Transverse colon (tissue), 3 donors: ENCODE results near the gene TCOF1.

Source experiments
- POLR2A ChIP-seq: fragments of 450-650 bp; IDR thresholded peaks from one replicate; pipeline ENCODE4 v1.6.1; 2016; ENCODE audit warnings: antibody characterized with exemption, mild to moderate bottlenecking, moderate library complexity
- TF ChIP-seq, protein P1 (sequence below), 5 experiments: fragments of 200-600 bp in 3 of 5; fragments of 450-650 bp in 2 of 5; sonication (generic) in 3 of 5; IDR thresholded peaks; 1 replicate in 2 of 5; 2 replicates in 3 of 5; pipeline ENCODE4 v1.5.1; 2016 to 2017; ENCODE audit warnings: antibody characterized with exemption in 5 of 5, inconsistent platforms in 3 of 5, mild to moderate bottlenecking in 2 of 5, moderate library complexity in 1 of 5

DNA sequence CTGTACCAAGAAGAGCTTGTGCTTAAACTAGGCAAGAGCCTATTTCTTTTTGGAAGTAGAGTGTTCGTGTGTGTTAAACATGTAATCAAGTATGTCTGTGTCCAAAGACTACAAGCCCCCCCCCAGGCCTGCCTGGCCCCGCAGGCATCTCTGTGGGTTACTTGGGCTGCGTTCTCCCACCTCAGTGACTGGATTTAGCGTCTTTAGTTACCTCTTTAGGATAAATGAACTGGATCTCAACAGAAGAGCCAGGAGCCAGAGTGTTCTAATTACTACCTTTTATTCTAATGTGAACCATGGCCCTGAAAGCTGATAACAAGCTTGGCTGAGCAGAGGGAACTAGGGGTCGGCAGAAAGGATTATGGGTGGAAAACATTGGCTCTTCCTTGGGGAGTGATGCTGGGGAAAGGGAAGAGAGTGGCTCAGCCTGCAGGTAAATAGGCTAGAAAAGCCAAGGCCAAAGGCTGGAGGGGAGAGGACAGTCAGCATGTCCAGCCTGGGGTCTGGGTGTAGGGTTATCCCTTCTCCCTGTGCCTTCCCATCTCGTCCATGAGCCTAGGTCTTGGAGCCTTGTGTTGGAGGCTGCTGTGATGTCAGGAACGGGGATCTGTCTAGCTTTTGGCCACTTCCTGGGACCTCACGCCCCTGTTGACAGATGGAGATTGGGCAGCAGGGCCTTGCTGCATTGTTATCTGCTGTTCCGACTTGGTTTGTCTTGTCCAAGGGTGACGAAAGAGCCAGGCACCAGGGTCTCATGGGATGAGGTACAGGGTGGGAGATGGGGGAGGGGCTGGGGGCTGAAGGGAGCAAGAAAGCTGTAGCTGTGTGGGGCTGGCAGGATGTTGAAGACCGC is 44.1 kb downstream of the TCOF1 start:
- TF ChIP-seq, protein P1, sequence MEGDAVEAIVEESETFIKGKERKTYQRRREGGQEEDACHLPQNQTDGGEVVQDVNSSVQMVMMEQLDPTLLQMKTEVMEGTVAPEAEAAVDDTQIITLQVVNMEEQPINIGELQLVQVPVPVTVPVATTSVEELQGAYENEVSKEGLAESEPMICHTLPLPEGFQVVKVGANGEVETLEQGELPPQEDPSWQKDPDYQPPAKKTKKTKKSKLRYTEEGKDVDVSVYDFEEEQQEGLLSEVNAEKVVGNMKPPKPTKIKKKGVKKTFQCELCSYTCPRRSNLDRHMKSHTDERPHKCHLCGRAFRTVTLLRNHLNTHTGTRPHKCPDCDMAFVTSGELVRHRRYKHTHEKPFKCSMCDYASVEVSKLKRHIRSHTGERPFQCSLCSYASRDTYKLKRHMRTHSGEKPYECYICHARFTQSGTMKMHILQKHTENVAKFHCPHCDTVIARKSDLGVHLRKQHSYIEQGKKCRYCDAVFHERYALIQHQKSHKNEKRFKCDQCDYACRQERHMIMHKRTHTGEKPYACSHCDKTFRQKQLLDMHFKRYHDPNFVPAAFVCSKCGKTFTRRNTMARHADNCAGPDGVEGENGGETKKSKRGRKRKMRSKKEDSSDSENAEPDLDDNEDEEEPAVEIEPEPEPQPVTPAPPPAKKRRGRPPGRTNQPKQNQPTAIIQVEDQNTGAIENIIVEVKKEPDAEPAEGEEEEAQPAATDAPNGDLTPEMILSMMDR (IDR thresholded peaks at IDR 0.05) = no peak
- no peak for TF ChIP-seq POLR2A
